Parathyroid adenoma (tissue), 2 donors: ENCODE data around the gene LMOD1.

Experiments used
- H2AFZ ChIP-seq: fragments of 300-600 bp; sonication (generic); one replicate; pipeline ENCODE4 v1.7.0; 2017; ENCODE audit warnings: antibody characterized with exemption, mild to moderate bottlenecking
- H3K27ac ChIP-seq: fragments of 300-600 bp; sonication (generic); one replicate; pipeline ENCODE4 v1.7.0; 2017
- H3K27me3 ChIP-seq: fragments of 300-600 bp; sonication (generic); one replicate; pipeline ENCODE4 v1.7.0; 2017; ENCODE audit warnings: low read length; ENCODE audit not compliant: control insufficient read depth, insufficient read depth
- H3K36me3 ChIP-seq: fragments of 300-600 bp; sonication (generic); one replicate; pipeline ENCODE4 v1.7.0; 2017; ENCODE audit warnings: low read length; ENCODE audit not compliant: control insufficient read depth, insufficient read depth
- H3K4me1 ChIP-seq: fragments of 300-600 bp; sonication (generic); one replicate; pipeline ENCODE4 v1.7.0; 2017; ENCODE audit warnings: control low read depth
- H3K4me2 ChIP-seq: fragments of 300-600 bp; sonication (generic); one replicate; pipeline ENCODE4 v1.7.0; 2017; ENCODE audit warnings: low read length
- H3K4me3 ChIP-seq: fragments of 300-600 bp; sonication (generic); one replicate; pipeline ENCODE4 v1.7.0; 2017; ENCODE audit warnings: low read depth, low read length
- H3K79me2 ChIP-seq: fragments of 300-600 bp; sonication (generic); one replicate; pipeline ENCODE4 v1.7.0; 2017; ENCODE audit warnings: control low read depth
- H3K9ac ChIP-seq: fragments of 300-600 bp; sonication (generic); one replicate; pipeline ENCODE4 v1.7.0; 2017; ENCODE audit warnings: mild to moderate bottlenecking
- H3K9me3 ChIP-seq: fragments of 300-600 bp; sonication (generic); one replicate; pipeline ENCODE4 v1.7.0; 2017; ENCODE audit warnings: low read length; ENCODE audit not compliant: control insufficient read depth
- CTCF ChIP-seq: fragments of 300-600 bp; sonication (generic); IDR thresholded peaks from one replicate; pipeline ENCODE4 v1.7.0; 2017; ENCODE audit warnings: antibody characterized with exemption, mild to moderate bottlenecking
- donor health status: primary hyperparathyroidism.

Gene LMOD1

GRCh38 chr1:201933840-201934430 is 12.4 kb downstream of the LMOD1 start:
- H3K36me3 ChIP-seq = no peaks in the 10 kb centered on the region
- peak overlapping the region; percentile 8 for H3K4me2 ChIP-seq
- H3K27ac ChIP-seq = peak overlapping the region; percentile 44
- no peaks in the 10 kb centered on the region for H3K79me2 ChIP-seq
- peaks cover under 1% of the 10 kb centered on the region for H3K4me1 ChIP-seq
- H3K9ac ChIP-seq = no peak overlapping the region
- no peaks in the 10 kb centered on the region for H3K27me3 ChIP-seq
- H3K4me3 ChIP-seq = no peak overlapping the region
- no peak for TF ChIP-seq CTCF
- peak overlapping the region; percentile 34 for H2AFZ ChIP-seq
- no peaks in the 10 kb centered on the region for H3K9me3 ChIP-seq

- Histone ChIP-seq H3K4me1 (no peaks in the 10 kb centered on the region), H3K27me3 (no peaks in the 10 kb centered on the region), H2AFZ (no peak overlapping the region), H3K9me3 (no peaks in the 10 kb centered on the region), H3K79me2 (no peaks in the 10 kb centered on the region), H3K4me2 (no peak overlapping the region), H3K9ac (no peak overlapping the region), H3K36me3 (no peaks in the 10 kb centered on the region), H3K27ac (no peak overlapping the region), H3K4me3 (no peak overlapping the region)
- TF ChIP-seq CTCF = no peak
These were observed 15.5 kb downstream of the LMOD1 start for GRCh38 chr1:201930803-201931202.

DNA sequence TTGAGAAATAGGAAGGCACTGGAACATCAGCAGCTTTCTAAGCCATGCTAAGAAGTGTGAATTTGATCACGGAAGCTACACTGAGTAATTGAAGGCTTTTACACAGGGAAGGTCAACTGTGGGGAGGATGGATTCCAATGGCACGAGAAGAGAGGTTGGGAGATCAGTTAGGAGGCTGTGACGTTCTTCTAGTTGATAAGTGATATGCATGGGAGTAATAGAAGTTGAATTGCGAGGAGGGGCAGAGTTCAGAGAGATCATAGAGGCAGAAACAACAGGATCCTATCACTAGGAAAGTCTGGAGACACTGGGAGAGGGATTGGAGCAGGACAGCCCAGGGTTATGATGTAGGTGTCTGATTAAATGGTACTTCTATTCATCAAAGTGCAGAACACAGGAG is 16.2 kb downstream of the LMOD1 start:
- H3K27me3 ChIP-seq = no peaks in the 10 kb centered on the region
- H2AFZ ChIP-seq = no peak overlapping the region
- H3K36me3 ChIP-seq = no peaks in the 10 kb centered on the region
- H3K4me3 ChIP-seq = no peak overlapping the region
- no peak overlapping the region for H3K27ac ChIP-seq
- no peaks in the 10 kb centered on the region for H3K4me1 ChIP-seq
- H3K9me3 ChIP-seq = no peaks in the 10 kb centered on the region
- no peaks in the 10 kb centered on the region for H3K79me2 ChIP-seq
- H3K9ac ChIP-seq = no peak overlapping the region
- H3K4me2 ChIP-seq = no peak overlapping the region
- TF ChIP-seq CTCF = no peak

- Histone ChIP-seq H3K27ac (no peak overlapping the region), H3K9ac (no peak overlapping the region)
These were observed 18.1 kb downstream of the LMOD1 start for GRCh38 chr1:201928266-201928665.

More at GRCh38 chr1:201928266-201928665, 18.1 kb downstream of the LMOD1 start:
- H3K4me2 ChIP-seq = no peak overlapping the region
- no peaks in the 10 kb centered on the region for H3K79me2 ChIP-seq
- H3K4me1 ChIP-seq = no peaks in the 10 kb centered on the region
- TF ChIP-seq CTCF = no peak
- H3K9me3 ChIP-seq = no peaks in the 10 kb centered on the region
- no peaks in the 10 kb centered on the region for H3K36me3 ChIP-seq
- H3K4me3 ChIP-seq = no peak overlapping the region
- H3K27me3 ChIP-seq = no peaks in the 10 kb centered on the region
- H2AFZ ChIP-seq = no peak overlapping the region
